ENCODE data around the gene CCDC30.
"Not testable (repeated sequence)": the region's sequence is repeated elsewhere in the genome, so short reads cannot be mapped to it uniquely, and the experiment has no call there.

The CCDC30 gene

DNA sequence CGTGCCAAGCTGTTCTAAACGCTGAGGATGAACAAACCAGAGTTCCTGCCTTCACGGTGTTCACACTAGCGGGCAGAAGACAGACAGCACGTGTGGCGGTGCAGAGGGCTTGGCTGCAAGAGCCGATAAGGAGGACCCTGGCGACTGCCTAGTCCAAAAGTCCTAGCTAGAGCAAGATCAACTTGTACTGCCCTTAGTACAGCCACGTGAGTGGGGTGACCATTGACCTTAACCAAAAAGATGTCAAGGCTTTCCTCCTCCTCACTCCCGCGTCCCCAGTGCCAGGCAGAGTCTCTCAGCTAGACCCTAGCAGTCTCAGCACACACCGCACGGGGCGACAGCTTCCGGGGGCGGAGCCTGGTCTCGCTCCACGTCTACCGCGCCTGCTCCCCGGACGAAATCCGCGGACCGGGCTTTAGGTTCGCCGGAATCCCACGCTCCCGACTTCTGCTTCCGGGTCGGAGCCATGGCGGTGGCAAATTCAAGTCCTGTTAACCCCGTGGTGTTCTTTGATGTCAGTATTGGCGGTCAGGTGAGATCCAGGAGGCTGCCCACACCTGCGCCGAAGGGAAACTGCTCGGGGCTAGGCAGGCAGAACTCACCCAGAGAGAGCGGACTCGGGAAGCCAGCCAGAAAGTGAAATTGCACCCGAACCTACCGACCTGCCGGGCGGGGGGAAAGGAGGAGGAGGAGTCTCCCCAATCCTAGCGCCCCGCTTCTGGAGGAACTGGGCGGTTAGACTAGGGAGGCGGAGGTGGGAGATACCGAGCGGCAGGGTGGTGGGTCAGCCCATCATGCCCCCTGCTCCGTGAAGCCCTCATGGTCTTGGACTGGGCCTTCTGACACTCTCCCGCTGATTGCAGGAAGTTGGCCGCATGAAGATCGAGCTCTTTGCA lies 195.1 kb downstream of the CCDC30 start, which contains the start of gene PPIH:
TSS of gene PPIH (plus strand) at position 443 of the 896 bp plus-strand sequence. CDS start at position 467, 24 bp downstream.
- peak; percentile 93 for DNase-seq (ENCODE audit: low spot score)

DNA sequence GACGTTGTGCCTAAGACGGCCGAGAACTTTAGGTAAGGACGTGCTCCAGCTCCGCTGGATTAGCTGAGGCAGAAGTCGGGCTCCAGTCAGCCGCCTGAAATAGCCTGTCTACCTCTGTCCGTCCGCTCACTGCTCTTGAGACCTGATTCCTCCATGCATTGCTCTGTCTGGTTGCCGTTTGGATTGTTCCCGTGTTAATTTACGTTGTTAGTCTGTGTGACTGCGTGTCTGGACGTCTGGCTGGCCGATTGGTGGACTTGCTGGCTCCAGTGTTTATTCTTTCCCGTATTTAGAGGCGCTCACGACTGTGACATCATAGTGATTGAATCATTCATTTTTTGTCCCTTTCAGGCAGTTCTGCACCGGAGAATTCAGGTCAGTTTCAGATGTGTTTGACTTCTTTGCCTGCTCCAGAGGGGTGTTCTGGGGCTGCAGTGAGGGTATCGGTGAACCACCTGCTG lies 195.8 kb downstream of the CCDC30 start:
- no peak for DNase-seq (ENCODE audit: low spot score)

GRCh38 chr1:42660907-42661500 lies 197.9 kb downstream of the CCDC30 start:
- no peak for DNase-seq (ENCODE audit: low spot score)

DNA sequence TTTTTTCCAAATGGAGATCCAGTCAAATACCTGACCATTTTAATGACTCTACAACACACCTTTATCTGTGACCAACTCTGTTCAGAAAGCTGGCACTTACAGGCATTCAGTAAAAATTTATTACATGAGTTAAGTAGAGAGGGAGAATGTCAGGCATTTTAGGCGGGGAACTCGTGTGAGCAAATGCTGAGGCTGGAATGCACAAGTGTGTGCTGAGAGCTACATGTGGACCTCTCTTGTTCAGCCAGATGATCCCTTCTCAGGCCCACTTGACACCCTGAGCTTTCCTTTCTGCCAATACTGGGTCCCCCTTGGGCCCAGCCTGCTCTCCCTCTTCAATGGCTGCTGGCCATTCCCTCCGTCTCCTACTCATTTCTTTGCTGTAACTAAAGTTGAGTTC lies 206.8 kb downstream of the CCDC30 start:
- DNase-seq (ENCODE audit: low spot score) = no peak

- DNase-seq (ENCODE audit: low spot score) = no peak
Measured at GRCh38 chr1:42670425-42670824, 207.3 kb downstream of the CCDC30 start.

GRCh38 chr1:42674214-42674613 lies 211.1 kb downstream of the CCDC30 start:
- DNase-seq (ENCODE audit: low spot score) = no peak

- no peak for DNase-seq (ENCODE audit: low spot score)
Measured at GRCh38 chr1:42674682-42675081, 211.6 kb downstream of the CCDC30 start.

DNA sequence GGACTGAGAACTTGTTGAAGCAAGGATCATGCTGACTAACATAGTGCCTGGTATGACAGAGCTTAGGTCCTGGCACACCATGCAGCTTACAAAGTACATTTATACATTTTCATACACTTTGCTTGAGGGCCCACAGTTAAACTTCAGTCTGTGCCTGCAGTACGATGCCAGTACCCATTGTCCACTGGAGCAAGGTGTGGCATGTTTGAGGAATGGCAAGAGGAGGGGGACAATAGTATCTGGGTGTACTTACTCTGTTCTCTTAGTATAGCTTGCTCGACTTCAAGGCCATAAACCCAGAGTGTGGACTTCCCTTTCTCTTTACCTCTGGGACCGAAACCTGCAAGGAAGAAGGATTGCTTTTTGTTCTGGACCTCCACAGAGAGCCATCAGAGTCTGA lies 212.4 kb downstream of the CCDC30 start:
- DNase-seq (ENCODE audit: low spot score) = no peak

DNA sequence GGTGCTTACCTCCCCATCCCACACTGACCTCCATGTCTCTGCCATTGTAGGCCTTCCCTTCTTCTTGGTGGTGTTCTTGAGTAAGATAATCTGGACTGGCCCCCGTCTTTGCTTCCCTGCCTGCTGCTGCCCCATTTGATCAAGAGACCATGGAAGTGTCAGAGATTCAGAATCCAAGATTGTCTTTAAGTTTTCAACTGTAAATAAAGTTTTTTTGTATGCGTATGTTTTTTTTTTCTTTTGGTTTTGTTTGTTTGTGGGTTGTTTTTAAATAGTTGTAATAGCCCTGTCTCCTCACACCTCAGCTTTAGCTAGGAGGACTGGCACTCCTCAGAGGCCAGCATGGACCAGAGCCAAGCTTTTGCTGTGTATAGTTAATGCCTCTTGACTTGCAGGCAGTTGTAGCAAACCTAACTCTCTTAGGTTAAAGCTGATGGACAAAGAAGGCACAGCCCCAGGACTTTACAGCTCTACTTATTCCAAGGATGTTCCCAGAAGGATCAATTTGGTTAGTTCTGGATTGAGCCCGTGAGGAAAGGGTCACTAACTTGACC lies 213.5 kb downstream of the CCDC30 start:
- DNase-seq (ENCODE audit: low spot score) = no peak

DNA sequence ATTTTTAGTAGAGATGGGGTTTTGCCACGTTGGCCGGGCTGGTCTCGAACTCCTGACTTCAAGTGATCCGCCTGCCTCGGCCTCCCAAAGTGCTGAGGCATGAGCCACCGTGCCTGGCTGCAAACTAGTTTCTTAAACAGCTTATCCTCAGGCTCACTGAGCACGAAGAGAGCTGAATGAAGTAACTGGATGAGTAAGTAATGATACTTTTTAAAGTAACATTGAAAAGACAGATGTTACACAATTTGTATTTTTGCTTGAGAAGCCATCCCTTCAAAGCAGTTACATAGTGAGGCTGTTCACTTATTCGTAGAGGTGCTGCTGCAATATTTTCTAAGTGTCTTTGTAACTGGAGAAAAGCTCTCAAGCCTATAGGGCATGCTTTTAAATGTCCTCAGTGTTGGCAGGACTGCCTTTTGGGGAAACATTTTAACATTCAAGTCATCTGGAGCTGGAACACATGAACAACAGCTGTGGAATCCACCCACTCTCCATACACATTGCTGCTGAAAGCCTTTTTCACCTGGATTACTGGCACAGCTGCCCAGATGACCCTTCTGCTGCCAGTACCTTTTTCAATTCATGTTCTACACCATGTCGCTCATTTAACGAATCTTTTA lies 216.4 kb downstream of the CCDC30 start:
- no peak for DNase-seq (ENCODE audit: low spot score)

DNA sequence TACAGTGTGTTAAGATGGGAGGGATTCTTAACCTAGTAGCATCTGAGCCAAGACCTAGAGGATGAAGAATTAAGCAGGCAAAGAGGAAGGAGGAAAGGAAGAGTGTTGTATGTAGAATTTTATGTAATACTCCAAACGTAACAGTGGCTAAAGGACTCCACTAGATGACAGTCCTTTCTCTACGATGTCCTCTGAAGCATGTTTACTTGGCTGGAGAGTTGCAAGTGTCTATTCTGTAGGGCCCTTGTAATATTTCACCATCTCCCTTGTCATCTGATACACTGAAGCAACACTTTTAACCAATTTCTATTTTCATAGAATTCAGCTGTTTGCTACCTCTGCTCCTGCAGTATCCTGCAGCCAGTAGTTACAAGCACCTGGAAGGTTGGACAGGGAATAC lies 217.0 kb downstream of the CCDC30 start:
- DNase-seq (ENCODE audit: low spot score) = no peak

DNA sequence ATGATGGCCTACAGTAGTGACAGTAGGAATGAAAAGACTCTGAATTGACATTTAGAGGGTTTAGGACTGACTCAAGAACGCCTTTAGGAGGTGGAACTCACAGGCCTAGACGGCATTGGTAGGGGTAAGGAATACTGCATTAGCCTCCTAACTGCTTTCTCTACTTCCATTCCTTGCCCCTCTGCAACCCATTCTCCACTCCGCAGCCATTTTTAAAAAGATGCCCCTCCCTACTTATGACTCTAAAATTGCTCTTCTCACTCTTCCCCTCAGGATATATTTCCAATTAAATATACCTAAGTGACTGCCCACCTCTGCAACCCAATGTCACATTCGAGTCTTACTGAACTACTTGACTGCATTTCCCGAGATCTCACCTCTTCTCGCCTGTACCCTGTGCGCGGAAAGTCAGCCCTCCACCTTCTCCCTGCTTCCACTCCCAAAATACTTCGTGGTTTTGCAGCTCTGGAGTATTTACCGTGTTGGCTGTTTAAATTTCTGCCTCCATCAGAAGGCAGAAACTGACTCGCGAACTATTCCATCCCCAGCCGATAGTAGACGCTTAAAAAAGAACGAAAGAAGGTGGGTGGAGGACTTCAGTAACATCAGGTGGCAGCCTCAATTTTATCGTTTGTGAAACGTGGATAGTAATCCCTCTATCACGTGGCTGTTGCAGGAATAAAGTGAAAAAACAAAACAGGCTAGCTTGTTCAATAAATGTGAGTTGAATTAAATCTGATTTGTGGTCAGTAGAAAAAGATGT lies 218.0 kb downstream of the CCDC30 start:
- peak; percentile 21 for DNase-seq (ENCODE audit: low spot score)

DNA sequence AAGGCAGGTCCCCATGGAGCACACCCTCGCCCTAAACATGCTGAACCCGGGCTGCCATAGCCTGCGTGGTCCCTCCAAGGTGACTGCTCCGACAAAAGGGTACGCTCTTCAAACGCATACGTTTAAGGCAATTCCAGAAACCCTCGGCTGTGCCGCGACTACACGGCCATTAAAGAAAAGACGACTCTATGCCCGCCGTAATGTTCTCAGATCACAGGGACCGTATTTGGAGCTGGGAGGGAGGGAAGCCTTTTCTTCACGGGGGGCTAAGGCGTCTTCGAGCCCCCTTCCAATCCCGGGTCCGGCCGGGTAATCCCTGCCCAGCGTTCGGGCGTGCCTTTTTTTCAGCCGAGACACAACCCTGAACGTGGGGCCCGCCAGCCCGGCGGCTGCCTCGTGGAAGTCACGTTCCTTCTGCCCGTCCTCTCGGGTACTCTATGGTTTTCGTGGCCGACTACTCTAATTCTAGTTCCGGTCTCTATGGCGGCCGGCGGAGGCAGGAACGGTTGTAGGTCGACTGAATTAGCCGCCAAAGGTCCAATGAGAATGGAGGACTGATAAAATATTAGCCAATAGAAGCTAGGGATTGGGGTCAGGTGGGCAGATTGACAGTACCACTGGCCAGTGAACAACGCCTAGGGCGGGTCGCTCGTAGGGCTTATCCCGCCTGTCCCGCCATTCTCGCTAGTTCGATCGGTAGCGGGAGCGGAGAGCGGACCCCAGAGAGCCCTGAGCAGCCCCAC lies 218.8 kb downstream of the CCDC30 start, which contains the start of gene YBX1:
TSS of gene YBX1 (plus strand) at position 678 of the 743 bp plus-strand sequence. CDS start 148 bp downstream, outside the sequence.
- peak; percentile 96 for DNase-seq (ENCODE audit: low spot score)

- not testable (repeated sequence) for DNase-seq (ENCODE audit: low spot score)
Measured at GRCh38 chr1:42682484-42682738, 219.3 kb downstream of the CCDC30 start.

DNA sequence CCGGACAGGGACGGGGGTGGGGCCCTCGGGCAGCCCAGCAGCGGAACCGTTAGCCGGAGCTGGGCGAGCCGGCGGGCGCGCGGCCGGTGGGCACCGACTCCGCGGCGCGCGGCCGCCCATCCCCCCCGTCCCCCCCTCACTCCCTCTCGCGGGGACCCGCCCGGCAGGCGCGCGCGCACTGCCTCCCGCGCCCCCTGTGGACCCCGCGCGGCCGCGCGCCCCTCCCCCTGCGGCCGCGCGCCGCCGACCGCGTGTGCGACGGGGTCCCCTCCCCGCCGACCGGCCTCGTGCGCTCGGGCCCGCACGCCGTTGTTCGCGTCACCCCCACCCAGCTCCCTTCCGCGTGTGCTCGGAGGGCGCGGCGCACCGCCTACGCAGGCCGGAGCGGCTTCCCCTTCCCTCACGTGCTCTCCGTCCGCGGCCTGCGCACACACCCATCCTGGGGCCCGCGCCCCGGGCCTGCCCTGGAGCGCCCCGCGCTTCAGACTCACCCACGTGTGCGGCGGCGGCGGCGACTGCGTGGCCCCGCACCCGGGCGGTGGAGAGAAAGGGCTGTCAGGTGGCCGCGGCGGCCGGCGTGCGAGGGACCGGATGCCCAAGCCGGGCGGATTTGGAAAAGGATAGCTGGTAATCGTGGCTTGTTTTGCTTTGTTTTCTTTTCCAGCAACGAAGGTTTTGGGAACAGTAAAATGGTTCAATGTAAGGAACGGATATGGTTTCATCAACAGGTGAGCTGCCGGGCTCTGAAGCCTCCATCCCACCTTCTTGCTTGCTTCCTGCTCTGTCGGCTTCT lies 219.8 kb downstream of the CCDC30 start:
- peak; percentile 53 for DNase-seq (ENCODE audit: low spot score)

- DNase-seq (ENCODE audit: low spot score) = no peak
Measured at GRCh38 chr1:42684139-42684538, 221.1 kb downstream of the CCDC30 start.

DNA sequence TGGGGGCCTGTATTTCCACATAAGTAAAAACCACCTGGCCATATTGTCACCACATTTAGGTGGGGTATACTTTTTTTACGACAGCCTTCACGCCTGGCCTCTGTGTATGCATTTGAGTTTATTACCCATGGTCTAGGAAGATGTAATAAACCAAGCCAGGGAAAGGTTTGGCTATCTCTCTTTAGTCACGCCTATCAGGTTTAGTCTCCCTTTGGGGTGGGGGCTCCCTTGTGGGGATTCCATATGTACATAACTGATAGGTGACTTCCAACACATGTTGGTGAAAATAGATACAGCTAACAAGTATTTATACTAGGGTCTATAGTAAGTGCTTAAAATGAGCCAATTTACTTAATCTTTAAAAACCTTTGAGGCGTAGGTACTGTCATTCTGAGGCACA lies 223.3 kb downstream of the CCDC30 start:
- DNase-seq (ENCODE audit: low spot score) = no peak

GRCh38 chr1:42689912-42690311 lies 226.8 kb downstream of the CCDC30 start:
- DNase-seq (ENCODE audit: low spot score) = no peak

- no peak for DNase-seq (ENCODE audit: low spot score)
Measured at GRCh38 chr1:42690477-42691156, 227.5 kb downstream of the CCDC30 start.

GRCh38 chr1:42691157-42691498 lies 228.0 kb downstream of the CCDC30 start:
- DNase-seq (ENCODE audit: low spot score) = no peak

Data from CD4-positive, alpha-beta T cell treated with Interleukin-6 at 100 ng/mL for 8 hours (primary cell).